ENCODE data around the gene MGAT2.

Gene MGAT2

GRCh38 chr14:49585803-49586672, 34.6 kb upstream of the MGAT2 start, which contains the start of gene RPS29:
Gene RPS29, minus strand, starts transcription at chr14:49586380. Its CDS starts 34 bp downstream, at chr14:49586346.
- Histone ChIP-seq H3K9me3 (ENCODE audit: low read length) (no peaks in the 10 kb centered on the region), H3K4me1 (ENCODE audit: insufficient read depth, low read length) (peaks cover 15% of the 10 kb centered on the region), H3K9ac (ENCODE audit: low read length) (peak within 1 kb of the TSS; percentile 87), H3K27ac (ENCODE audit: low read depth, low read length) (peak within 1 kb of the TSS; percentile 86), H3K27me3 (ENCODE audit: control insufficient read depth in 1 of 2, insufficient read depth in 2 of 2, low read length in 2 of 2) (no peaks in the 10 kb centered on the region), H3K36me3 (ENCODE audit: insufficient read depth, low read length) (peaks cover 22% of the 10 kb centered on the region), H3K4me3 (ENCODE audit: low read depth in 1 of 2, low read length in 2 of 2) (peak within 1 kb of the TSS; percentile 67 to 89)

- Histone ChIP-seq H3K4me3 (ENCODE audit: low read depth in 1 of 2, low read length in 2 of 2) (peak overlapping the region; percentile 67 to 89), H3K27me3 (ENCODE audit: control insufficient read depth in 1 of 2, insufficient read depth in 2 of 2, low read length in 2 of 2) (no peaks in the 10 kb centered on the region), H3K4me1 (ENCODE audit: insufficient read depth, low read length) (peaks cover 15% of the 10 kb centered on the region), H3K9me3 (ENCODE audit: low read length) (no peaks in the 10 kb centered on the region), H3K27ac (ENCODE audit: low read depth, low read length) (peak overlapping the region; percentile 86), H3K9ac (ENCODE audit: low read length) (peak overlapping the region; percentile 87), H3K36me3 (ENCODE audit: insufficient read depth, low read length) (peaks cover 20% of the 10 kb centered on the region)
These were observed 33.7 kb upstream of the MGAT2 start for GRCh38 chr14:49586673-49587460.

GRCh38 chr14:49589387-49589786, 31.2 kb upstream of the MGAT2 start:
- Histone ChIP-seq H3K36me3 (ENCODE audit: insufficient read depth, low read length) (no peaks in the 10 kb centered on the region), H3K4me3 (ENCODE audit: low read depth in 1 of 2, low read length in 2 of 2) (no peak overlapping the region), H3K4me1 (ENCODE audit: insufficient read depth, low read length) (peaks cover 8% of the 10 kb centered on the region), H3K9me3 (ENCODE audit: low read length) (no peaks in the 10 kb centered on the region), H3K27me3 (ENCODE audit: control insufficient read depth in 1 of 2, insufficient read depth in 2 of 2, low read length in 2 of 2) (no peaks in the 10 kb centered on the region), H3K27ac (ENCODE audit: low read depth, low read length) (no peak overlapping the region), H3K9ac (ENCODE audit: low read length) (no peak overlapping the region)

- Histone ChIP-seq H3K4me3 (ENCODE audit: low read depth in 1 of 2, low read length in 2 of 2) (no peak overlapping the region), H3K9me3 (ENCODE audit: low read length) (no peaks in the 10 kb centered on the region), H3K4me1 (ENCODE audit: insufficient read depth, low read length) (peaks cover 8% of the 10 kb centered on the region), H3K9ac (ENCODE audit: low read length) (no peak overlapping the region), H3K27me3 (ENCODE audit: control insufficient read depth in 1 of 2, insufficient read depth in 2 of 2, low read length in 2 of 2) (no peaks in the 10 kb centered on the region), H3K27ac (ENCODE audit: low read depth, low read length) (no peak overlapping the region), H3K36me3 (ENCODE audit: insufficient read depth, low read length) (no peaks in the 10 kb centered on the region)
These were observed 27.6 kb upstream of the MGAT2 start for GRCh38 chr14:49593016-49593415.

GRCh38 chr14:49594347-49595091, 26.1 kb upstream of the MGAT2 start:
- Histone ChIP-seq H3K27me3 (ENCODE audit: control insufficient read depth in 1 of 2, insufficient read depth in 2 of 2, low read length in 2 of 2) (no peaks in the 10 kb centered on the region), H3K9me3 (ENCODE audit: low read length) (no peaks in the 10 kb centered on the region), H3K36me3 (ENCODE audit: insufficient read depth, low read length) (no peaks in the 10 kb centered on the region), H3K4me1 (ENCODE audit: insufficient read depth, low read length) (peaks cover 8% of the 10 kb centered on the region), H3K27ac (ENCODE audit: low read depth, low read length) (no peak overlapping the region), H3K9ac (ENCODE audit: low read length) (no peak overlapping the region), H3K4me3 (ENCODE audit: low read depth in 1 of 2, low read length in 2 of 2) (no peak overlapping the region)

GRCh38 chr14:49598189-49598484, 22.5 kb upstream of the MGAT2 start:
- Histone ChIP-seq H3K4me1 (ENCODE audit: insufficient read depth, low read length) (peaks cover 8% of the 10 kb centered on the region), H3K9me3 (ENCODE audit: low read length) (no peaks in the 10 kb centered on the region), H3K27ac (ENCODE audit: low read depth, low read length) (peak overlapping the region; percentile 97), H3K9ac (ENCODE audit: low read length) (peak overlapping the region; percentile 97), H3K27me3 (ENCODE audit: control insufficient read depth in 1 of 2, insufficient read depth in 2 of 2, low read length in 2 of 2) (no peaks in the 10 kb centered on the region), H3K4me3 (ENCODE audit: low read depth in 1 of 2, low read length in 2 of 2) (peak overlapping the region; percentile 75 to 86), H3K36me3 (ENCODE audit: insufficient read depth, low read length) (no peaks in the 10 kb centered on the region)

- Histone ChIP-seq H3K27me3 (ENCODE audit: control insufficient read depth in 1 of 2, insufficient read depth in 2 of 2, low read length in 2 of 2) (no peaks in the 10 kb centered on the region), H3K4me1 (ENCODE audit: insufficient read depth, low read length) (peaks cover 8% of the 10 kb centered on the region), H3K9ac (ENCODE audit: low read length) (peak within 1 kb of the TSS; percentile 97), H3K9me3 (ENCODE audit: low read length) (no peaks in the 10 kb centered on the region), H3K4me3 (ENCODE audit: low read depth in 1 of 2, low read length in 2 of 2) (peak within 1 kb of the TSS; percentile 75 to 86), H3K36me3 (ENCODE audit: insufficient read depth, low read length) (no peaks in the 10 kb centered on the region), H3K27ac (ENCODE audit: low read depth, low read length) (peak within 1 kb of the TSS; percentile 97)
These were observed 21.9 kb upstream of the MGAT2 start, which contains the start of gene LRR1 for GRCh38 chr14:49598485-49599300. Gene LRR1, plus strand, starts transcription at chr14:49598940. Its CDS starts 81 bp downstream, at chr14:49599021.

- no peak overlapping the region for H3K27ac ChIP-seq (ENCODE audit: low read depth, low read length)
- no peak overlapping the region for H3K9ac ChIP-seq (ENCODE audit: low read length)
- no peaks in the 10 kb centered on the region for H3K36me3 ChIP-seq (ENCODE audit: insufficient read depth, low read length)
- no peak overlapping the region for H3K4me3 ChIP-seq (ENCODE audit: low read depth in 1 of 2, low read length in 2 of 2)
- no peaks in the 10 kb centered on the region for H3K4me1 ChIP-seq (ENCODE audit: insufficient read depth, low read length)
- no peaks in the 10 kb centered on the region for H3K27me3 ChIP-seq (ENCODE audit: control insufficient read depth in 1 of 2, insufficient read depth in 2 of 2, low read length in 2 of 2)
- H3K9me3 ChIP-seq (ENCODE audit: low read length) = no peaks in the 10 kb centered on the region
These were observed 13.0 kb upstream of the MGAT2 start for GRCh38 chr14:49607583-49607982.

GRCh38 chr14:49612251-49612650, 8.3 kb upstream of the MGAT2 start:
- H3K9me3 ChIP-seq (ENCODE audit: low read length) = no peaks in the 10 kb centered on the region
- no peak overlapping the region for H3K27ac ChIP-seq (ENCODE audit: low read depth, low read length)
- H3K4me3 ChIP-seq (ENCODE audit: low read depth in 1 of 2, low read length in 2 of 2) = no peak overlapping the region
- H3K36me3 ChIP-seq (ENCODE audit: insufficient read depth, low read length) = no peaks in the 10 kb centered on the region
- no peaks in the 10 kb centered on the region for H3K27me3 ChIP-seq (ENCODE audit: control insufficient read depth in 1 of 2, insufficient read depth in 2 of 2, low read length in 2 of 2)
- H3K9ac ChIP-seq (ENCODE audit: low read length) = no peak overlapping the region
- no peaks in the 10 kb centered on the region for H3K4me1 ChIP-seq (ENCODE audit: insufficient read depth, low read length)

- H3K36me3 ChIP-seq (ENCODE audit: insufficient read depth, low read length) = no peaks in the 10 kb centered on the region
- no peaks in the 10 kb centered on the region for H3K4me1 ChIP-seq (ENCODE audit: insufficient read depth, low read length)
- H3K27ac ChIP-seq (ENCODE audit: low read depth, low read length) = no peak overlapping the region
- H3K9ac ChIP-seq (ENCODE audit: low read length) = no peak overlapping the region
- H3K27me3 ChIP-seq (ENCODE audit: control insufficient read depth in 1 of 2, insufficient read depth in 2 of 2, low read length in 2 of 2) = no peaks in the 10 kb centered on the region
- no peaks in the 10 kb centered on the region for H3K9me3 ChIP-seq (ENCODE audit: low read length)
- H3K4me3 ChIP-seq (ENCODE audit: low read depth in 1 of 2, low read length in 2 of 2) = no peak overlapping the region
These were observed 7.9 kb upstream of the MGAT2 start for GRCh38 chr14:49612671-49613070.
